HepG2 (cell line): Measurements from ENCODE around the gene NRSN2.

Experiments used
- AHR ChIP-seq: IDR thresholded peaks from 2 replicates; pipeline ENCODE4 v1.6.1; 2018; ENCODE audit warnings: missing genetic modification reagents, missing compliant biosample characterization
- BRF2 ChIP-seq: sonication (generic); formaldehyde crosslinking; IDR thresholded peaks from 2 replicates; pipeline ENCODE4 v1.8.1; 2022; ENCODE audit warnings: mild to moderate bottlenecking, missing genetic modification reagents
- CTCF ChIP-seq: sonication (generic); formaldehyde crosslinking; IDR thresholded peaks from 2 replicates; pipeline ENCODE4 v1.5.0; 2020; ENCODE audit warnings: mild to moderate bottlenecking, missing genetic modification reagents, moderate library complexity
- EZH2 ChIP-seq: conservative IDR thresholded peaks from 2 replicates; pipeline ENCODE4 v1.6.1; 2012; ENCODE audit warnings: mild to moderate bottlenecking, low read depth, low read length, moderate library complexity
- FOXP1 ChIP-seq, 2 experiments: fragments of 450-650 bp in 1 of 2; IDR thresholded peaks; 2 replicates each; pipeline ENCODE4 v1.6.1; 2017 to 2018; ENCODE audit warnings: antibody characterized with exemption in 1 of 2
- HCFC1 ChIP-seq: fragments of 150-350 bp; IDR thresholded peaks from 2 replicates; pipeline ENCODE4 v1.6.1; 2014; ENCODE audit warnings: low read depth, low read length
- IRF2 ChIP-seq: IDR thresholded peaks from 2 replicates; pipeline ENCODE4 v1.6.1; 2018; ENCODE audit warnings: missing genetic modification reagents, missing compliant biosample characterization
- NCOA1 ChIP-seq: sonication (generic); formaldehyde crosslinking; IDR thresholded peaks from 2 replicates; pipeline ENCODE4 v1.9.0; 2021; ENCODE audit warnings: missing genetic modification reagents
- ONECUT2 ChIP-seq: sonication (generic); formaldehyde crosslinking; IDR thresholded peaks from 2 replicates; pipeline ENCODE4 v1.4.0; 2020; ENCODE audit warnings: missing genetic modification reagents
- POLR2AphosphoS5 ChIP-seq: IDR thresholded peaks from 2 replicates; pipeline ENCODE4 v1.6.1; 2012; ENCODE audit warnings: low read depth, low read length
- TBL1XR1 ChIP-seq: fragments of 150-350 bp; IDR thresholded peaks from 2 replicates; pipeline ENCODE4 v1.6.1; 2014; ENCODE audit warnings: borderline replicate concordance, low read length; ENCODE audit not compliant: partially characterized antibody
- ZNF569 ChIP-seq: sonication (generic); formaldehyde crosslinking; IDR thresholded peaks from 2 replicates; pipeline ENCODE4 v1.5.0; 2020; ENCODE audit warnings: mild to moderate bottlenecking, missing genetic modification reagents, moderate library complexity, borderline replicate concordance
- ZNF841 ChIP-seq: sonication (generic); formaldehyde crosslinking; IDR thresholded peaks from 2 replicates; pipeline ENCODE4 v1.8.1; 2023; ENCODE audit warnings: missing genetic modification reagents, borderline replicate concordance

GRCh38 chr20:316316-317068 lies 30.4 kb upstream of the NRSN2 start:
- TF ChIP-seq EZH2 = no peak
- no peak for TF ChIP-seq POLR2AphosphoS5
- no peak for TF ChIP-seq CTCF (CRISPR knock-in tag)
- no peak for TF ChIP-seq ONECUT2
- TF ChIP-seq AHR = no peak
- TF ChIP-seq FOXP1 (IDR thresholded peaks at IDR 0.05) = no peak
- TF ChIP-seq FOXP1 (CRISPR knock-in tag; IDR thresholded peaks at IDR 0.05) = no peak
- no peak for TF ChIP-seq HCFC1
- TF ChIP-seq IRF2 (CRISPR knock-in tag) = no peak
- TF ChIP-seq TBL1XR1 = no peak
- TF ChIP-seq BRF2 (CRISPR knock-in tag) = no peak
- no peak for TF ChIP-seq ZNF569
- no peak for TF ChIP-seq ZNF841 (CRISPR knock-in tag)
- no peak for TF ChIP-seq NCOA1 (CRISPR knock-in tag)
